ENCODE results near the gene PTPRD. TPM values are rescaled to one million over a fixed set of nuclear protein-coding genes. Genes with fewer than 3 reads are reported as not detected.
A peak's percentile ranks its signal among the peaks of the same experiment; 100 is the strongest.

Gene PTPRD
- total RNA-seq, 1 donor from 2014 or later = 532 TPM

- H3K4me1 Mint-ChIP-seq (ENCODE audit: low read depth, unreplicated experiment) = peaks cover 7% of the 10 kb centered on the region
- H3K36me3 Mint-ChIP-seq (ENCODE audit: unreplicated experiment) = no peaks in the 10 kb centered on the region
- TF ChIP-seq CTCF (IDR thresholded peaks at IDR 0.05; ENCODE audit: partially characterized antibody, unreplicated experiment) = no peak
- H3K27me3 Mint-ChIP-seq (ENCODE audit: unreplicated experiment) = peaks cover 6% of the 10 kb centered on the region
- no peak for DNase-seq
- H3K27ac Mint-ChIP-seq (ENCODE audit: unreplicated experiment) = no peak overlapping the region
- peak overlapping the region; percentile 50 for H3K4me3 Mint-ChIP-seq (ENCODE audit: unreplicated experiment)
- peaks cover 4% of the 10 kb centered on the region for H3K9me3 Mint-ChIP-seq (ENCODE audit: unreplicated experiment)
These were observed 1052.3 kb downstream of the PTPRD start for GRCh38 chr9:9560382-9561035.

- H3K4me3 Mint-ChIP-seq (ENCODE audit: unreplicated experiment) = no peak overlapping the region
- peaks cover 4% of the 10 kb centered on the region for H3K9me3 Mint-ChIP-seq (ENCODE audit: unreplicated experiment)
- TF ChIP-seq CTCF (IDR thresholded peaks at IDR 0.05; ENCODE audit: partially characterized antibody, unreplicated experiment) = no peak
- H3K27me3 Mint-ChIP-seq (ENCODE audit: unreplicated experiment) = peaks cover 6% of the 10 kb centered on the region
- H3K4me1 Mint-ChIP-seq (ENCODE audit: low read depth, unreplicated experiment) = peaks cover 10% of the 10 kb centered on the region
- H3K27ac Mint-ChIP-seq (ENCODE audit: unreplicated experiment) = no peak overlapping the region
- no peaks in the 10 kb centered on the region for H3K36me3 Mint-ChIP-seq (ENCODE audit: unreplicated experiment)
- no peak for DNase-seq
These were observed 1053.9 kb downstream of the PTPRD start for GRCh38 chr9:9558907-9559306.

GRCh38 chr9:9557804-9558334 lies 1054.9 kb downstream of the PTPRD start:
- no peaks in the 10 kb centered on the region for H3K36me3 Mint-ChIP-seq (ENCODE audit: unreplicated experiment)
- TF ChIP-seq CTCF (IDR thresholded peaks at IDR 0.05; ENCODE audit: partially characterized antibody, unreplicated experiment) = no peak
- H3K27ac Mint-ChIP-seq (ENCODE audit: unreplicated experiment) = no peak overlapping the region
- H3K4me1 Mint-ChIP-seq (ENCODE audit: low read depth, unreplicated experiment) = peaks cover 14% of the 10 kb centered on the region
- no peak overlapping the region for H3K4me3 Mint-ChIP-seq (ENCODE audit: unreplicated experiment)
- H3K27me3 Mint-ChIP-seq (ENCODE audit: unreplicated experiment) = peaks cover 6% of the 10 kb centered on the region
- peaks cover 4% of the 10 kb centered on the region for H3K9me3 Mint-ChIP-seq (ENCODE audit: unreplicated experiment)
- no peak for DNase-seq

GRCh38 chr9:9556865-9557803 lies 1055.7 kb downstream of the PTPRD start:
- H3K36me3 Mint-ChIP-seq (ENCODE audit: unreplicated experiment) = no peaks in the 10 kb centered on the region
- H3K27me3 Mint-ChIP-seq (ENCODE audit: unreplicated experiment) = peaks cover 6% of the 10 kb centered on the region
- H3K9me3 Mint-ChIP-seq (ENCODE audit: unreplicated experiment) = peaks cover 4% of the 10 kb centered on the region
- no peak overlapping the region for H3K4me3 Mint-ChIP-seq (ENCODE audit: unreplicated experiment)
- H3K27ac Mint-ChIP-seq (ENCODE audit: unreplicated experiment) = no peak overlapping the region
- DNase-seq = no peak
- H3K4me1 Mint-ChIP-seq (ENCODE audit: low read depth, unreplicated experiment) = peaks cover 14% of the 10 kb centered on the region
- no peak for TF ChIP-seq CTCF (IDR thresholded peaks at IDR 0.05; ENCODE audit: partially characterized antibody, unreplicated experiment)
